ENCODE results near the gene GTPBP4.

The GTPBP4 gene

DNA sequence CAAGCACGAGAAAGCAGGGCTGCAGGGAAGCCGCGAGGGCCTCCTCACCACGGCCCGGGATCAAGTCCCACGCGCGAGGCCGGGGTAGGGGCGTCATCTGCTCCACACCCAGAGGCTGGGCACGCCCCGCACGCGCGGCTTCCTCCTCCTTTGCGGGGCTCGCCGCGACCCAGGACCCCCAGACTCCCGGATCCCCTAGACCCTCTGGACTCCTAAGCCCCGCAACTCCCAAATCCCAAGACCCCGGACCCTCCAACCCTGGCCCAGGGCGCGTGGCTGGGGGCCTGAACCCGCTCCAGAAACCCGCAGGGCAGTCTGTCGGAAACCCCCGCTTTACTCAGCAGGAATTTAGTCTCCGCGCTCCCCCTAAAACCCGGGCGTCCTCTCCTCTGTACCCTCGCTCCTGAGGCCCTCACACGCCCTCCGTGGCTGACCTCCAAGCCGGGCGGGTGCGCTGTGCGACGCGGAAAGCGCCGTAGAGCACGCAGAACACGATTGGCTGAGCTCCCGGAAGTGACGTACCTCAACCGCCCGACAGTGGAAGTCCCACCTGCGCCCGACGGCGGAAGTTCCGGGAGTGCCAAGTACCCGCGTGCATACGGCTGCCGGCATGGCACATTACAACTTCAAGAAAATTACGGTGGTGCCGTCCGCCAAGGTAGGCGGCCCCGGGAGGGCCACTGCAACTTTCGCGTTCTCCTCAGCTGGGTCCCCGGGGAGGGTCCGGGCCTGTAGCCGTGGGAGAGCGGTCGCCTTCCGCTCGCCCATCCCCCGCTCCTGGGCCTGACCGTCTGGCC, at the start of gene GTPBP4:
Gene GTPBP4, plus strand, starts transcription at position 565 of the 797 bp plus-strand sequence. Its CDS starts 46 bp downstream, at position 611.
- Mint-ChIP-seq H3K9me3 (no peaks in the 10 kb centered on the region), H3K36me3 (ENCODE audit: insufficient read depth) (peaks cover 22% of the 10 kb centered on the region), H3K4me1 (peaks cover 30% of the 10 kb centered on the region), H3K27me3 (no peaks in the 10 kb centered on the region), H3K27ac (ENCODE audit: low read depth) (peak within 1 kb of the TSS; percentile 94), H3K4me3 (peak within 1 kb of the TSS; percentile 94)
- DNase-seq (ENCODE audit: low spot score in 2 of 2) (peak; percentile 89 to 93), ATAC-seq (replicated peaks; ENCODE audit: extremely low read depth, poor library complexity, severe bottlenecking) (peak; percentile 98)

DNA sequence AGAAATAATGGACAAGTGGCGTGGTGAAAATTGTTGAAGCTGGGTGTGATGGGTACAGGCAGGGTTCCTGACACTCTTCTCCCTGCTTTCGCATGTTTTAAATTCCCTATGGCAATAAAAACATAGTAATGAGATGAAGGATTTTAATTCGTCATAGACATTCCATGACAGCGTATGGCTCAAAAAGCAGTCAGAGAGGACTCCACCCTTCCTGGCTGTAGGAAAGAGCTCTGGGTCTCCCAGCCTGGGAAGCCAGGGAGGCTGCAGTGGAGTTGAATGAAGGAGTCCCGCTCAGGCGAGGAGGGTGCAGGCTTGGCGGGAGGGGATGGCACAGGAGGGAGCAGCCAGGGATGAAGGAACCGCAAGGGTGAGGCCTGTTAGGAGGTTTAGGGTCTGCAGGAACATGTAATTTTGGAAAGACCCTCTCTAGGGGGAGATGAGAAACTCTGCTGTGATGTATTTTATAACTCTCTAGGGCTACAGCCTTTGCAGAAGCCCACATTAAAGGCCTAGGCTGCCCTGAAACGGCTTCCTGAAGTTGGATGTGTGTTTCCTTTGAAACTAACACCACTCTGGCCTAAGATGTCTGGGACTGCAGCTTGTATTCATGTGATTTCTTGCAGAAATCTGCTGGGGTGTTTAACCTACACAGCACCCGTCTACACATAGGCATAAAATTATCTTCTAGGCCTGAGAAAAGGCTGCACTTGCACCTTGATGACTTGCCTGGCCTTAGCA, 49.1 kb upstream of the GTPBP4 start:
- Mint-ChIP-seq H3K9me3 (no peaks in the 10 kb centered on the region), H3K4me1 (no peaks in the 10 kb centered on the region), H3K36me3 (ENCODE audit: insufficient read depth) (peaks cover 2% of the 10 kb centered on the region), H3K4me3 (no peak overlapping the region), H3K27me3 (no peaks in the 10 kb centered on the region), H3K27ac (ENCODE audit: low read depth) (no peak overlapping the region)
- no peak for DNase-seq (ENCODE audit: low spot score in 2 of 2)
- ATAC-seq (replicated peaks; ENCODE audit: extremely low read depth, poor library complexity, severe bottlenecking), result no peak

DNA sequence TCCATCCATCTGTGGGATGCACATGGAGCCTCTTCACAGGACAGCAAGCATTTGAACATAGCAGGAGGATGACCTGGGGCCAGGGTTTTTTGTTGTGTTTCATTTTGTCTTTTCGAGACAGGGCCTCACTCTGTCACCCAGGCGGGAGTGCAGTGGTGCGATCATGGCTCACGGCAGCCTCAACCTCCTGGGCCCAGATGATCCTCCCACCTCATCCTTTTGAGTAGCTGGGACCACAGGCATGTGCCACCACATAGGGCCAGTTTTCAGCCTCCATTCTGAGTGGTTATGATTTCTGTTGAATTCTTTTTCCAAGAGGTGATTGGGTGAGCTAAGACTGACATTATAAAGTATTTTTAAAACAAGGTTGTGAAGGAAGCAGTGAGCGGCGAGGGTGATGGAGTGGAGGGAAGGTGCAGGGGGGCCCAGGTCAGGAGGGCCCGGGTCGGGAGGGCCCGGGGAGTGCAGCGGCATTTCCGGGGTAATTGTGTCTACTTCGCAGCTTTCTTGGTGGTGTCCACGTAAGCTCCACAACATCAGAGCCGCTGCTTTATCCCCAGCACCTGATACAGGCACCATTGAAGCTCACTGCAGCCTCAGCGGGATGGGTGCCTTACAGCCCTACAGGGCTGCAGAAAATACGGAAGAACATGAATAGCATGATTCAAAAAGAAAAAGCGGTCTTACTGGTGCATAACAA, 44.8 kb upstream of the GTPBP4 start:
- Mint-ChIP-seq H3K9me3 (no peaks in the 10 kb centered on the region), H3K36me3 (ENCODE audit: insufficient read depth) (peaks cover 2% of the 10 kb centered on the region), H3K4me3 (no peak overlapping the region), H3K4me1 (no peaks in the 10 kb centered on the region), H3K27ac (ENCODE audit: low read depth) (no peak overlapping the region), H3K27me3 (no peaks in the 10 kb centered on the region)
- ATAC-seq (replicated peaks; ENCODE audit: extremely low read depth, poor library complexity, severe bottlenecking) (no peak), DNase-seq (ENCODE audit: low spot score in 2 of 2) (no peak)

- Mint-ChIP-seq H3K36me3 (ENCODE audit: insufficient read depth) (peaks cover 2% of the 10 kb centered on the region), H3K9me3 (no peaks in the 10 kb centered on the region), H3K4me1 (no peaks in the 10 kb centered on the region), H3K27me3 (no peaks in the 10 kb centered on the region), H3K4me3 (no peak overlapping the region), H3K27ac (ENCODE audit: low read depth) (no peak overlapping the region)
- no peak for DNase-seq (ENCODE audit: low spot score in 2 of 2)
- no peak for ATAC-seq (replicated peaks; ENCODE audit: extremely low read depth, poor library complexity, severe bottlenecking)
Measured at GRCh38 chr10:944034-944831, 44.0 kb upstream of the GTPBP4 start.

GRCh38 chr10:945778-946177, 42.5 kb upstream of the GTPBP4 start:
- DNase-seq (ENCODE audit: low spot score in 2 of 2) (no peak), ATAC-seq (replicated peaks; ENCODE audit: extremely low read depth, poor library complexity, severe bottlenecking) (no peak)
- Mint-ChIP-seq H3K27me3 (peaks cover 14% of the 10 kb centered on the region), H3K4me1 (no peaks in the 10 kb centered on the region), H3K27ac (ENCODE audit: low read depth) (no peak overlapping the region), H3K4me3 (no peak overlapping the region), H3K36me3 (ENCODE audit: insufficient read depth) (peaks cover 2% of the 10 kb centered on the region), H3K9me3 (no peaks in the 10 kb centered on the region)

DNA sequence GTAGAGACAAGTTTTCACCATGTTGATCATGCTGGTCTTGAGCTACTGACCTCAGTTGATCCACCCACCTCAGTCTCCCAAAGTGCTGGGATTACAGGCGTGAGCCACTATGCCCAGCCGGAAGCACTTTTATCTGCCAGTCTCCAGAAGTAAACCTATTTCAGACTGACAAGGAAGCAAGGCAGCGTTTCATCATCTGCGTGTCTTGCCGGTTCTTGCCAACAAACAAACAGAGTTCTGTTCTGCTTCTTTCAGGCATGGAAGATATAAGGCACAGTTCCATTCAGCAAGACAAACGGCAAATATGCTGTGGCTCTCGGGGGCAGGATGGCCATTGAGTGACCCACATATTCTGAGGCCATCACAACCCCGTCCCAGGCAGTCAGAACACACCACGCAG, 41.2 kb upstream of the GTPBP4 start:
- no peak overlapping the region for H3K27ac Mint-ChIP-seq (ENCODE audit: low read depth)
- ATAC-seq (replicated peaks; ENCODE audit: extremely low read depth, poor library complexity, severe bottlenecking), result no peak
- H3K27me3 Mint-ChIP-seq, result peaks cover 23% of the 10 kb centered on the region
- H3K4me3 Mint-ChIP-seq, result no peak overlapping the region
- H3K4me1 Mint-ChIP-seq, result no peaks in the 10 kb centered on the region
- no peaks in the 10 kb centered on the region for H3K36me3 Mint-ChIP-seq (ENCODE audit: insufficient read depth)
- no peak for DNase-seq (ENCODE audit: low spot score in 2 of 2)
- no peaks in the 10 kb centered on the region for H3K9me3 Mint-ChIP-seq

GRCh38 chr10:947881-948280, 40.4 kb upstream of the GTPBP4 start:
- H3K4me3 Mint-ChIP-seq, result no peak overlapping the region
- no peaks in the 10 kb centered on the region for H3K36me3 Mint-ChIP-seq (ENCODE audit: insufficient read depth)
- DNase-seq (ENCODE audit: low spot score in 2 of 2) (no peak), ATAC-seq (replicated peaks; ENCODE audit: extremely low read depth, poor library complexity, severe bottlenecking) (no peak)
- H3K9me3 Mint-ChIP-seq, result no peaks in the 10 kb centered on the region
- H3K4me1 Mint-ChIP-seq, result no peaks in the 10 kb centered on the region
- H3K27ac Mint-ChIP-seq (ENCODE audit: low read depth), result no peak overlapping the region
- H3K27me3 Mint-ChIP-seq, result peaks cover 23% of the 10 kb centered on the region

- DNase-seq (ENCODE audit: low spot score in 2 of 2), result no peak
- ATAC-seq (replicated peaks; ENCODE audit: extremely low read depth, poor library complexity, severe bottlenecking), result no peak
- Mint-ChIP-seq H3K27me3 (peaks cover 24% of the 10 kb centered on the region), H3K9me3 (no peaks in the 10 kb centered on the region), H3K4me3 (no peak overlapping the region), H3K27ac (ENCODE audit: low read depth) (no peak overlapping the region), H3K4me1 (no peaks in the 10 kb centered on the region), H3K36me3 (ENCODE audit: insufficient read depth) (no peaks in the 10 kb centered on the region)
Measured at GRCh38 chr10:948347-948746, 39.9 kb upstream of the GTPBP4 start.

GRCh38 chr10:949446-949845, 38.8 kb upstream of the GTPBP4 start:
- Mint-ChIP-seq H3K36me3 (ENCODE audit: insufficient read depth) (no peaks in the 10 kb centered on the region), H3K27me3 (peaks cover 35% of the 10 kb centered on the region), H3K4me1 (no peaks in the 10 kb centered on the region), H3K4me3 (no peak overlapping the region), H3K27ac (ENCODE audit: low read depth) (peak overlapping the region; percentile 24), H3K9me3 (no peaks in the 10 kb centered on the region)
- ATAC-seq (replicated peaks; ENCODE audit: extremely low read depth, poor library complexity, severe bottlenecking), result no peak
- DNase-seq (ENCODE audit: low spot score in 2 of 2), result no peak

- H3K36me3 Mint-ChIP-seq (ENCODE audit: insufficient read depth), result no peaks in the 10 kb centered on the region
- H3K27me3 Mint-ChIP-seq, result peaks cover 54% of the 10 kb centered on the region
- no peaks in the 10 kb centered on the region for H3K9me3 Mint-ChIP-seq
- H3K4me3 Mint-ChIP-seq, result no peak overlapping the region
- ATAC-seq (replicated peaks; ENCODE audit: extremely low read depth, poor library complexity, severe bottlenecking) (no peak), DNase-seq (ENCODE audit: low spot score in 2 of 2) (no peak)
- no peak overlapping the region for H3K27ac Mint-ChIP-seq (ENCODE audit: low read depth)
- H3K4me1 Mint-ChIP-seq, result no peaks in the 10 kb centered on the region
Measured at GRCh38 chr10:953836-954235, 34.4 kb upstream of the GTPBP4 start.

GRCh38 chr10:954396-954795, 33.8 kb upstream of the GTPBP4 start:
- no peaks in the 10 kb centered on the region for H3K36me3 Mint-ChIP-seq (ENCODE audit: insufficient read depth)
- ATAC-seq (replicated peaks; ENCODE audit: extremely low read depth, poor library complexity, severe bottlenecking) (no peak), DNase-seq (ENCODE audit: low spot score in 2 of 2) (no peak)
- H3K4me1 Mint-ChIP-seq, result no peaks in the 10 kb centered on the region
- H3K27me3 Mint-ChIP-seq, result peaks cover 58% of the 10 kb centered on the region
- H3K4me3 Mint-ChIP-seq, result no peak overlapping the region
- H3K9me3 Mint-ChIP-seq, result no peaks in the 10 kb centered on the region
- H3K27ac Mint-ChIP-seq (ENCODE audit: low read depth), result no peak overlapping the region

GRCh38 chr10:955127-955819, 33.0 kb upstream of the GTPBP4 start:
- no peak overlapping the region for H3K4me3 Mint-ChIP-seq
- H3K27me3 Mint-ChIP-seq, result peaks cover 58% of the 10 kb centered on the region

More at GRCh38 chr10:955127-955819, 33.0 kb upstream of the GTPBP4 start:
- H3K27ac Mint-ChIP-seq (ENCODE audit: low read depth), result no peak overlapping the region
- DNase-seq (ENCODE audit: low spot score in 2 of 2) (no peak), ATAC-seq (replicated peaks; ENCODE audit: extremely low read depth, poor library complexity, severe bottlenecking) (no peak)
- no peaks in the 10 kb centered on the region for H3K36me3 Mint-ChIP-seq (ENCODE audit: insufficient read depth)
- H3K4me1 Mint-ChIP-seq, result no peaks in the 10 kb centered on the region
- H3K9me3 Mint-ChIP-seq, result no peaks in the 10 kb centered on the region
